Epithelial cell of esophagus (primary cell): Measurements from ENCODE around the gene FCN2.

Source experiments
- DNase-seq: peaks from one replicate; pipeline ENCODE4 v3.0.0; 2010; ENCODE audit warnings: low read depth
- H3K4me3 ChIP-seq: 2 replicates; pipeline ENCODE4 v1.5.1; 2011; ENCODE audit warnings: mild to moderate bottlenecking, low read length, control low read depth
- CTCF ChIP-seq: IDR thresholded peaks from 2 replicates; pipeline ENCODE4 v1.5.1; 2011; ENCODE audit warnings: low read depth, mild to moderate bottlenecking, low read length, control low read depth, inconsistent platforms; ENCODE audit not compliant: insufficient read depth; ENCODE audit errors: missing control alignments

FCN2 gene

GRCh38 chr9:134870301-134870694 is 10.3 kb upstream of the FCN2 start:
- TF ChIP-seq CTCF, result no peak
- DNase-seq, result no peak
- no peak overlapping the region for H3K4me3 ChIP-seq

DNA sequence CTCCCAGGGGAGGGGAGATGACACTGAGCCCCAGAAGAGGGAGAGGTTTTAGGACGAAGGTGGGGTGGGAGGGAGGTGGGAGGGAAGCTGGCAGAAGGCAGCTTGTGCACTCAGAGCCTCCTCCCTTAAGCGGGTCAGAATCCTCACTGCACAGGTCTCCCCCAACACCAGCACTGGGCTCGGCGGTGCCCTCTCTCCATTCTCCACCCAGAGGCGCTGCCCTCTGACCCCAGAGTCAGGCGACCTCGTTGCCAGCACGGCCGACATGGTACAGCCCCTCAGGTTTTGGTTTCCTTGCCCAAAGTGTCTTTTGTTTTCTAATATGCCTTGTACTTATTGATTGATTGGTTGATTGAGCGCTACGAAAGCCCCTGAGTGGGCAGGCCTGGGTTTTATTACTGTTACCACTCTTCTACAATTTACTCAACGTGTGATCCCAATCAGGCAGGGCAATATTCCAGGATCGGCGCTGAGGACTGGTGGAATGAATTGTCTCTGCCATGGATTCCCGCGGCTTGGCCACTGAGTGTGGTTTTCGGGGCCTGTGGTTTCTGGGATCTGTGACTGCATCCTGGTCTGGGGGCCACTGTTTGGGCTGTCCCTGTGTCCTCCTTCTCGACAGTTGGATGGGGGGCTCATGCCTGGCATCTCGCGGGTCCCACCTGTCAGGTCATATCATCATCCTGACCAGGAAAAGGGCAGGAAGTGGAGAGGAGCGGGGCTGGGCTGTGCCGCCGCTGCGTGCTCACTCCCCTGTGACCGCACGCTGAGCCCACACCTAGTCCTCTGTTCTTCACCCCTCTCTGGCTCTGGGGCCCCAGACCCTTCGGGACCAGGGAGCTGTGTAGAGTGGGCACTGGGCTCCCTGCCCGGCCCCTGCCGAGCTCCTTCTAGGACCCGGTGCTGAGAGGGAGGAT is 9.6 kb upstream of the FCN2 start:
- no peak for TF ChIP-seq CTCF
- H3K4me3 ChIP-seq, result no peak overlapping the region
- no peak for DNase-seq

DNA sequence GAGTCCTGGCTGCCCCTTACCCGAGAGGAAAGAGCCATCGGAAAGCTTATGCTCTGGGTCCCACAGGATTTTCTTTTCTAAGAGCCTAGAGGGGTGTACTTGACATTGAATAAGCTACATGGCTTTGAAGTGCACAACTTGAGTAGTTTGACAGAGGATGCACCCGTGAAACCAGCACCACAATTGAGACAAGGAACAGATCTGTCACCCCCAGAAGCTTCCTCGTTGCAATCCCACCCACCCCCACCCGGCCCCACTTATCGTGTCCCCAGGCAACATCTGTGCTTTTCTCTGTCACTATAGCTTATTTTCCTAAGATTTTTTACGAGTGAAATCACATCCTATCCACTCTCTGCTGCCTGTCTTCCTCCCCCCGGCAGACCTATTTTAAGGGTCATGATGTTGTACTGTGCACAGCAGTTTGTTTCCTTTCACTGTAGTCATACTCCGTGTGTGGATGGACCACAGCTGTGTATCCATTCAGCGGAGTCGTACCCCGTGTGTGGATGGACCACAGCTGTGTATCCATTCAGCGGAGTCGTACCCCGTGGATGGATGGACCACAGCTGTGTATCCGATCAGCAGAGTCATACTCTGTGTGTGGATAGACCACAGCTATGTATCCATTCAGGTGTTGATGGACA is 8.8 kb upstream of the FCN2 start:
- DNase-seq, result no peak
- no peak for TF ChIP-seq CTCF
- no peak overlapping the region for H3K4me3 ChIP-seq

DNA sequence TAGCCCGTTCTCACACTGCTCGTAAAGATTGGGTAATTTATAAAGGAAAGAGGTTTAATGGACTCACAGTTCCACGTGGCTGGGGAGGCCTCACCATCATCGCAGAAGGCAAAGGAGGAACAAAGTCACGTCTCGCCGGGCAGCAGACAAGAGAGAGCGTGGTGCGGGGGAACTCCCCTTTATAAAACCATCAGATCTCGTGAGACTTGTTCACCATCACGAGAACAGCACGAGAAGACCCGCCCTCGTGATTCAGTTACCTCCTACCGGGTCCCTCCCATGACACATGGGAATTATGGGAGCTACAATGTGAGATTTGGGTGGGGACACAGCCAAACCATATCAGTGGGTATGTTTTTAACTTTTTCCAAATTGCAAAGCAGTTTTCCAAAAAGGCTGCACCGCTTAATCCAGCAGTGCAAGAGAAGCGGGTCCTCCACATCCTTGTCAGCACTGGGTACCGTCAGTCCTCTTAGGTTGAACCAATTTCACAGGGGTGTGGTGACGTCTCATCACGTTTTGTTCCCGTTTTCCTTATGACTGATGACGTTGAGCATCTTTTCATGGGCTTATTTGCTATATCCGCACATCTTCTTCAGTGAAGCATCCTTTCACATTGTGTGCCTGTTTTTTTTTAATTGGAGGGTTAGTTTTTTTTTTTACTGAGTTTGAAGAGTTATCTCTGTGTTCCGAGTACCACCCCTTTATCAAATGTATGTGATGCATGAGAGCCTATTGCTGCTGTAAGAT is 8.0 kb upstream of the FCN2 start:
- no peak for DNase-seq
- TF ChIP-seq CTCF, result no peak
- no peak overlapping the region for H3K4me3 ChIP-seq

DNA sequence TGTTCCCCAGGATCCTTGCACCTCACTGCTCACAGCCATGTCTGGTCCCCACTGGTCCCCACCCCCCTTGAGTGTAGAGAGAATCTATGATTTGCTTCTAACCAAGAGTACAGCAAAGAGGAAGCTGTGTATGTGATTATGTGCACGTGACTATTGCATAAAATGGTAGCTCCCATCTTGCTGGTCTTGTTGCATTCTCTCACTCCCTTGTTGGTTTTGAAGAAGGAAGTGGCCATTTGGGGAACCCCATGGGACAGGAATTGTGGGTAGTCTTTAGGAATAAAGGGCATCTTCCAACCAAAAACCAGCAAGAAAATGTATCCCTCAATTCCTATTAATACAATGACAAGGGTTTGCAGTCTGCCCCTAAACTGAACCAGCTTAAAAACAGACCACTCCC is 5.2 kb upstream of the FCN2 start:
- DNase-seq, result no peak

DNA sequence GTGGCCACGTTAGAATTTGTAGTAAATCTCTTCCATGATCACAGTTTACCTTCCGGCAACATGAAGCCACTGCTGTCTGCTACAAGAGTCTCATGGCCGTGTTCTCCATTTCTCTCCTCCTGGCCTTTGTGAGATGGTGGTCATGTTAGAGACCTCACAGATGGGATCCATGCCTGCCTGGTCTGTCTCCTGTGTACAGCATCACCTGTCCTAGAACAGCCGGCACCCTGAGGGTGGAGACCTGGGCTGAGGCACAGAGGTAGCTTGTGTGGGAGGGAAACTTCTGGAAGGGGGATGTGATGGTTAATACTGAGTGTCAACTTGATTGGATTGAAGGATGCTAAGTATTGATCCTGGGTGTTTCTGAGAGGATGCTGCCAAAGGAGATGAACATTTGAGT is 3.1 kb upstream of the FCN2 start:
- DNase-seq, result no peak
- H3K4me3 ChIP-seq, result no peak overlapping the region
- no peak for TF ChIP-seq CTCF

More for the DNA sequence above, 5.2 kb upstream of the FCN2 start:
- TF ChIP-seq CTCF, result no peak
- no peak overlapping the region for H3K4me3 ChIP-seq
